IMR-90 (cell line): ENCODE results near the gene MRPL52. TPM values are rescaled to one million over a fixed set of nuclear protein-coding genes. Genes with fewer than 3 reads are reported as not detected.
A peak's percentile ranks its signal among the peaks of the same experiment; 100 is the strongest.

Experiments used
- ATAC-seq: fragments of 200-7000 bp; cut with Tn5 transposase; 2 replicates; pipeline ENCODE4 v1.9.1; 2020; ENCODE audit warnings: low read depth, mild to moderate bottlenecking, moderate library complexity
- BruUV-seq: library from RNA; stranded (reverse); fragments of 400-500 nt; replicated peaks from 2 replicates; lab custom pipeline; 2021; lab: Mats Ljungman, UMichigan
- CTCF ChIA-PET: fragments of 300-600 bp; formaldehyde crosslinking; extraction: SDS; loops from one replicate; lab custom pipeline; 2021; ENCODE audit warnings: antibody characterized with exemption; lab: Yijun Ruan, JAX
- POLR2A ChIA-PET: fragments of 300-600 bp; sonication (Branson Sonifier 250); formaldehyde crosslinking; loops from one replicate; lab custom pipeline; 2022; ENCODE audit warnings: antibody characterized with exemption; ENCODE audit not compliant: unreplicated experiment; lab: Charles Lee
- DNase-seq: peaks from one replicate; pipeline ENCODE4 v3.0.0; 2013
- H2AFZ ChIP-seq: replicated peaks from 2 replicates; pipeline ENCODE3; 2013; ENCODE audit warnings: low read length, mild to moderate bottlenecking; ENCODE audit not compliant: poor library complexity
- H2AK5ac ChIP-seq: 2 replicates; pipeline ENCODE4 v1.6.1; 2013; ENCODE audit warnings: low read depth, low read length, inconsistent platforms
- H2AK9ac ChIP-seq: replicated peaks from 2 replicates; pipeline ENCODE3; 2013; ENCODE audit warnings: mild to moderate bottlenecking, low read depth, low read length, moderate library complexity; ENCODE audit not compliant: poor library complexity
- H2BK120ac ChIP-seq: 2 replicates; pipeline ENCODE4 v1.6.1; 2013; ENCODE audit warnings: low read depth, low read length, inconsistent platforms
- H2BK15ac ChIP-seq: 3 replicates; pipeline ENCODE4 v1.6.1; 2013; ENCODE audit warnings: low read depth, low read length, inconsistent platforms
- H2BK20ac ChIP-seq: 2 replicates; pipeline ENCODE4 v1.6.1; 2013; ENCODE audit warnings: low read depth, mild to moderate bottlenecking, inconsistent platforms, low read length, moderate library complexity
- H2BK5ac ChIP-seq: 2 replicates; pipeline ENCODE4 v1.6.1; 2013; ENCODE audit warnings: mild to moderate bottlenecking, low read depth, low read length, inconsistent platforms; ENCODE audit not compliant: poor library complexity, severe bottlenecking
- H3K14ac ChIP-seq: replicated peaks from 2 replicates; pipeline ENCODE4 v1.6.1; 2013; ENCODE audit warnings: low read depth, low read length, inconsistent platforms
- H3K18ac ChIP-seq: 2 replicates; pipeline ENCODE4 v1.6.1; 2013; ENCODE audit warnings: low read depth, low read length, control low read depth
- H3K23ac ChIP-seq: 2 replicates; pipeline ENCODE4 v1.6.1; 2013; ENCODE audit warnings: low read depth, low read length, inconsistent platforms
- H3K27ac ChIP-seq: 2 replicates; pipeline ENCODE4 v1.5.1; 2013; ENCODE audit warnings: mild to moderate bottlenecking, control low read depth, low read length; ENCODE audit not compliant: insufficient read depth
- H3K27me3 ChIP-seq: 2 replicates; pipeline ENCODE4 v1.6.1; 2013; ENCODE audit warnings: low read length; ENCODE audit not compliant: control insufficient read depth, insufficient read depth
- H3K36me3 ChIP-seq: 2 replicates; pipeline ENCODE4 v1.6.1; 2013; ENCODE audit warnings: low read length, mixed read lengths; ENCODE audit not compliant: control insufficient read depth, insufficient read depth
- H3K4ac ChIP-seq: 2 replicates; pipeline ENCODE4 v1.6.1; 2013; ENCODE audit warnings: low read depth, low read length, inconsistent platforms
- H3K4me1 ChIP-seq: 2 replicates; pipeline ENCODE4 v1.6.1; 2013; ENCODE audit warnings: low read length, mixed read lengths; ENCODE audit not compliant: control insufficient read depth, insufficient read depth
- H3K4me2 ChIP-seq: 2 replicates; pipeline ENCODE4 v1.6.1; 2013; ENCODE audit warnings: low read depth, mild to moderate bottlenecking, control low read depth, low read length, moderate library complexity
- H3K4me3 ChIP-seq: 2 replicates; pipeline ENCODE4 v1.5.1; 2013; ENCODE audit warnings: low read depth, mild to moderate bottlenecking, control low read depth, low read length, moderate library complexity; ENCODE audit not compliant: insufficient read depth
- H3K56ac ChIP-seq: 2 replicates; pipeline ENCODE4 v1.6.1; 2013; ENCODE audit warnings: low read length, inconsistent platforms; ENCODE audit not compliant: insufficient read depth; ENCODE audit errors: extremely low read depth
- H3K79me1 ChIP-seq, 2 experiments: 2 replicates each; pipeline ENCODE4 v1.6.1; 2013; ENCODE audit warnings: low read length in 2 of 2, inconsistent platforms in 1 of 2, low read depth in 1 of 2
- H3K9ac ChIP-seq: 2 replicates; pipeline ENCODE4 v1.6.1; 2013; ENCODE audit warnings: low read depth, low read length, control low read depth
- H3K9me1 ChIP-seq: 2 replicates; pipeline ENCODE4 v1.6.1; 2013; ENCODE audit warnings: low read length, inconsistent platforms; ENCODE audit not compliant: insufficient read depth
- H3K9me3 ChIP-seq: 2 replicates; pipeline ENCODE4 v1.6.1; 2013; ENCODE audit warnings: low read length; ENCODE audit not compliant: control insufficient read depth, insufficient read depth
- H4K20me1 ChIP-seq: 2 replicates; pipeline ENCODE4 v1.6.1; 2013; ENCODE audit warnings: low read length, inconsistent platforms; ENCODE audit not compliant: insufficient read depth
- H4K5ac ChIP-seq: 2 replicates; pipeline ENCODE4 v1.6.1; 2013; ENCODE audit warnings: mild to moderate bottlenecking, low read depth, low read length, control low read depth
- H4K8ac ChIP-seq, 2 experiments: 2 replicates each; pipeline ENCODE4 v1.6.1; 2013; ENCODE audit warnings: low read depth in 2 of 2, low read length in 2 of 2, control low read depth in 1 of 2, inconsistent platforms in 1 of 2
- H4K91ac ChIP-seq: 2 replicates; pipeline ENCODE4 v1.6.1; 2013; ENCODE audit warnings: low read depth, low read length, inconsistent platforms; ENCODE audit not compliant: insufficient read depth
- FOS ChIP-seq: fragments of 150-350 bp; IDR thresholded peaks from 2 replicates; pipeline ENCODE4 v1.6.1; 2016; ENCODE audit warnings: low read depth, low read length
- POLR2A ChIP-seq: IDR thresholded peaks from 2 replicates; pipeline ENCODE4 v1.6.1; 2012; ENCODE audit warnings: mild to moderate bottlenecking, low read depth, low read length
- RCOR1 ChIP-seq: IDR thresholded peaks from 2 replicates; pipeline ENCODE4 v1.6.1; 2012; ENCODE audit warnings: mild to moderate bottlenecking, low read length, improper control_type of control experiment; ENCODE audit not compliant: insufficient replicate concordance
- RFX5 ChIP-seq: IDR thresholded peaks from 2 replicates; pipeline ENCODE4 v1.8.0; 2012; ENCODE audit warnings: low read depth, mild to moderate bottlenecking, low read length, moderate library complexity
- SMC3 ChIP-seq: fragments of 150-350 bp; IDR thresholded peaks from 2 replicates; pipeline ENCODE4 v1.6.1; 2016; ENCODE audit warnings: low read depth, mild to moderate bottlenecking, antibody characterized with exemption, low read length, moderate library complexity
- WGBS, 2 experiments: methylation state at CpG; one replicate each; pipeline versions ENCODE4 v1.1.5 to v1.1.7; 2013; ENCODE audit warnings: missing lambda C conversion rate in 2 of 2; ENCODE audit not compliant: insufficient read length in 1 of 2; ENCODE audit errors: extremely low coverage in 2 of 2; 5-methylcytosine and 5-hydroxymethylcytosine counted together
- dilution Hi-C: fragments of 300-500 bp; cut with HindIII; formaldehyde crosslinking; loops from one replicate; pipeline ENCODE4 v1.14.3; 2018; ENCODE audit warnings: low sequenced_read_pairs; ENCODE audit not compliant: unreplicated experiment
- in situ Hi-C: fragments of 300-500 bp; cut with MboI; formaldehyde crosslinking; loops from 3 replicates; pipeline ENCODE4 v1.14.3; 2019; ENCODE audit warnings: low sequenced_read_pairs, inconsistent platforms, mixed read lengths
- intact Hi-C: fragments of 100-400 bp; cut with micrococcal nuclease; formaldehyde crosslinking; loops from 2 replicates; pipeline ENCODE4 v1.10.0; 2022
- polyA plus RNA-seq, 3 experiments: library from polyadenylated mRNA; depleted of rRNA; stranded (reverse); fragments of >200 nt; gene quantifications; 2 replicates each; pipeline ENCODE4 v1.2.3, GENCODE V29; 2012; ENCODE audit warnings: low replicate concordance in 1 of 3
- total RNA-seq: library from RNA; depleted of rRNA; stranded (reverse); fragments of >200 nt; gene quantifications from 2 replicates; pipeline ENCODE4 v1.2.3, GENCODE V29; 2012

MRPL52 gene
- total and polyA plus RNA-seq, 2 of the 4 experiments (the other 2 are of a cell fraction) = 33.1 to 51.4 TPM

GRCh38 chr14:22812744-22813143 is 16.9 kb upstream of the MRPL52 start:
- H3K27ac ChIP-seq = no peak overlapping the region
- intact Hi-C loops (no loop called here), in situ Hi-C loops (no loop called here), dilution Hi-C loops (no loop called here)
- H3K4ac ChIP-seq = no peak overlapping the region
- H4K91ac ChIP-seq = no peak overlapping the region
- H3K4me1 ChIP-seq = peaks cover 10% of the 10 kb centered on the region
- no peak overlapping the region for H3K18ac ChIP-seq
- no TSS peak for BruUV-seq
- TF ChIP-seq RFX5 (no peak), FOS (no peak), POLR2A (no peak), SMC3 (no peak), RCOR1 (no peak)
- H4K5ac ChIP-seq = no peak overlapping the region
- WGBS, 2 experiments = 88% methylated on average over 1 of the region's 4 CpGs; no CpG with 5 or more reads in 1 of the 2 experiments
- no peak overlapping the region for H2AK9ac ChIP-seq
- ChIA-PET CTCF (interaction anchor here (0.6 kb wide), 1 partner anchor 32 kb away, joined by 5 read pairs; no protein-coding TSS in a partner anchor), POLR2A (no interaction called here)
- H3K9me1 ChIP-seq = 0 out of 2 replicates have a peak, but pooled peaks cover 11% of the 10 kb centered on the region
- no peak overlapping the region for H3K56ac ChIP-seq
- DNase-seq = no peak
- H4K8ac ChIP-seq = no peak overlapping the region
- no peaks in the 10 kb centered on the region for H3K27me3 ChIP-seq
- no peak overlapping the region for H2BK20ac ChIP-seq
- no peak overlapping the region for H3K4me3 ChIP-seq
- no peaks in the 10 kb centered on the region for H3K9me3 ChIP-seq
- no peak overlapping the region for H3K23ac ChIP-seq
- no peaks in the 10 kb centered on the region for H3K36me3 ChIP-seq
- H3K79me1 ChIP-seq = no peaks in the 10 kb centered on the region
- H3K4me2 ChIP-seq = no peak overlapping the region
- no peak overlapping the region for H2BK5ac ChIP-seq
- no peak overlapping the region for H2AK5ac ChIP-seq
- H3K9ac ChIP-seq = no peak overlapping the region
- no peak overlapping the region for H2BK15ac ChIP-seq
- no peaks in the 10 kb centered on the region for H4K20me1 ChIP-seq
- peak overlapping the region; percentile 63 for H2AFZ ChIP-seq
- H3K14ac ChIP-seq = no peak overlapping the region
- ATAC-seq = no peak
- H2BK120ac ChIP-seq = no peak overlapping the region
